ENCODE results near the gene KCTD1. TPM values are rescaled to one million over a fixed set of nuclear protein-coding genes. Genes with fewer than 3 reads are reported as not detected.

The KCTD1 gene
- total RNA-seq, 2 experiments from 2014 or later, result 3.0 to 3.5 TPM

DNA sequence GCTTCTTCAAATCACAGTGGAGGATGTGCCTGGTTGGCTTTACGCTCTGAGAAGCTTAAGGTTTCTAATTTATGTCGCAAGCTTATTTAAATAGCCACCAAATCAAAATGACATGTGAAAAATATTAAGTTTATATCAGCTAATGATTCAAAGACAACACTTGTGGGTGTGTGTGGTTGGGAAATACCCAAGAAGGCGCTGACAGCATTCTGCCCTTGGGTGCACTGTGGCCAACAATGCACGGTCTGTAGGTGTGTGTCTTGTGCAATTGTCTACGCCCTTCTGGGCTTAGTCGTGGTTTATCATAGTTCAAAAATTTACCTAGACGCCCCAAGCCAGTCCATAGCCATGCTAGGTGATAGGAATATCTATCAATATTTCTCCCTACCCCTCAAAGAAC lies 60.9 kb downstream of the KCTD1 start:
- no peaks in the 10 kb centered on the region for H3K4me1 Mint-ChIP-seq (ENCODE audit: low read depth)
- H3K36me3 Mint-ChIP-seq (ENCODE audit: low read depth), result no peaks in the 10 kb centered on the region
- DNase-seq, result no peak
- ChIA-PET CTCF (interaction anchor here (0.8 to 1.2 kb wide), 3 partner anchors 61 to 523 kb away, joined by 3 to 4 read pairs (median 3); no protein-coding TSS in a partner anchor), POLR2A (no interaction called here)
- H3K27me3 Mint-ChIP-seq (ENCODE audit: low read depth), result no peaks in the 10 kb centered on the region
- no peaks in the 10 kb centered on the region for H3K9me3 Mint-ChIP-seq (ENCODE audit: insufficient read depth)
- H3K27ac Mint-ChIP-seq, result no peak overlapping the region
- ATAC-seq, result no peak
- H3K4me3 Mint-ChIP-seq, result no peak overlapping the region

DNA sequence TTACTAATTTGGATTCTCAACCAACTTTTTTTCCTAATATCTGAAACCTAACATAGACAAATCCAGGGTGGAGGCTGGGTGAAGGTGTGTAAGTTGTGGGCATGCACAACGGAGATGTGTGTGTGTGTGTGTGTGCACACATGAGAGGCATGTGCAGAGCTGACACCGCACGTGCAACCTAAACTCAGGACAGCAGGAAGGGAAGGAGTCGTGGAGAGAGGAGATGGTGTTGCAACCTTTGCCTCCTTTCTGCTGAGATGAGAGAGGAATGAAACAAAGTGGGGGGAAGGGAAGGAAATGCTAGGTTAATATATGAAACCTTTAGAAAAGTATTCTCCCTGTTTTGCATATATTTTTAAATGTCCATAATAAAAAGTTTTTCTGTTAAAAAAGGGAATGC lies 64.7 kb downstream of the KCTD1 start:
- CTCF ChIA-PET, result no interaction called here
- no peak for ATAC-seq
- DNase-seq, result no peak
- Mint-ChIP-seq H3K27ac (no peak overlapping the region), H3K9me3 (ENCODE audit: insufficient read depth) (no peaks in the 10 kb centered on the region), H3K36me3 (ENCODE audit: low read depth) (no peaks in the 10 kb centered on the region), H3K4me3 (no peak overlapping the region), H3K4me1 (ENCODE audit: low read depth) (no peaks in the 10 kb centered on the region), H3K27me3 (ENCODE audit: low read depth) (no peaks in the 10 kb centered on the region)
- POLR2A ChIA-PET, result no interaction called here

DNA sequence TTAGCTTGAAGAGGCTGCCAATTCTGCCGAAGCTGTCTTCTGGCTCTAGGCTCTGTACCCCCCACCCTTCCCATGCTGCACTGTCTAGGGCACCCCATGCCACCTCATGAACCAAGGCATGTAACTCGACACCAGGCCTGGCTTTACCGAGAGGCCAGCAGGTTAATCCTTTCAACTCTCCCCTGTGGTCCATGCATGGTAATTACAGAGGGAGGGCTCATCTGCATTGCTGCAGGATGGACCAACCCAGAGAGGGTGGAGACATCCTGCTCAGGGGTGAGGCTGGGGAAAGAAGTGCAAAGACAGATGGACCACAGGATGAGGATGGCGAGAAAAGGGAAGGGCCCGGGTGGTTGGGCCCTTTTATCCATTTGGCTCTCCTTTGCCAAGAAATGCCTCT lies 65.8 kb downstream of the KCTD1 start:
- POLR2A ChIA-PET, result no interaction called here
- Mint-ChIP-seq H3K36me3 (ENCODE audit: low read depth) (no peaks in the 10 kb centered on the region), H3K9me3 (ENCODE audit: insufficient read depth) (no peaks in the 10 kb centered on the region), H3K4me1 (ENCODE audit: low read depth) (no peaks in the 10 kb centered on the region), H3K4me3 (no peak overlapping the region), H3K27ac (no peak overlapping the region), H3K27me3 (ENCODE audit: low read depth) (no peaks in the 10 kb centered on the region)
- ATAC-seq (no peak), DNase-seq (no peak)
- CTCF ChIA-PET, result no interaction called here

DNA sequence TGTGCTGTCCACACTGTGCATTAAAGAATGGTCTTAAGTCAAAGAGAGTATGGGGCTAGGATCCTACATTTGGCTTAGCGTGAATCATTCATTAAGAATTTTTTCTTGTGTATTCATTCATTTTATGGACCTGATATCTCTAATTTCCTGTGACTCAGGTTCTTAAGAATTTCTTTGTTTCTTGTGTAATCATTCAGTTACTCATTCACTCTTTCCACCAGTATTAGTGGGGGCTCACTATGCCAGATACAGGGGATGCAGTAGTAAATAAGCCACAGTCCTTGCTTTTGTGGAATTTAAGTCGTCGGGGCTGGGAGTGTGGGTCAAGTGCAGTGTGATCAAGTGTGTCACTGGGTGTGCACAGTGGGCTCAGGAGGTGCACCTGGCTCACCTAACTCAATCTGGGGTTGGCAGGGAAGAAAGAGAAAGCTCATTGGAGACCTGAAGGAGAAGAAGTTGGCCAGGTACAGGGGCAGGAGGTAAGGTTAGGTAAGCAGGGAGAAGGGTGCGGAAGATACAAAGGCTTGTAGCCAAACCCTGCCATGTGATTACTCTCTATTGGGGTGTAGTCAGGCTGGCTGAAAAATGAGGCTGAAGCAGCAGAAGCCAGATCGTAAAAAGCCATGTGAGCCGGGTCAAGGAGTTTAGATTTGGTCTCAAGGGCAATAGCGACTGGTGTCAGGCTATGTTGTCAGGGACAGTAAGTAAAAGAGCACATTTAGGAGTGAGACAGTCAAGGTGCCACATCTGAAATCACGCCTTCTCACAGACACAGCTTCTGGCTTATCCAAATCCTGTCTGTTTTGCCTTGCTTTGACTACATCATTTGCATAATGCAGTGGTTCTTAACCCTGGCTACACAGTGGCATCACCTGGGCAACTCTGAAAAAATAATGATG lies 67.2 kb downstream of the KCTD1 start:
- H3K36me3 Mint-ChIP-seq (ENCODE audit: low read depth), result no peaks in the 10 kb centered on the region
- H3K4me3 Mint-ChIP-seq, result no peak overlapping the region
- no peak for ATAC-seq
- ChIA-PET CTCF (no interaction called here), POLR2A (no interaction called here)
- no peaks in the 10 kb centered on the region for H3K9me3 Mint-ChIP-seq (ENCODE audit: insufficient read depth)
- no peaks in the 10 kb centered on the region for H3K27me3 Mint-ChIP-seq (ENCODE audit: low read depth)
- no peak for DNase-seq
- no peak overlapping the region for H3K27ac Mint-ChIP-seq
- no peaks in the 10 kb centered on the region for H3K4me1 Mint-ChIP-seq (ENCODE audit: low read depth)

DNA sequence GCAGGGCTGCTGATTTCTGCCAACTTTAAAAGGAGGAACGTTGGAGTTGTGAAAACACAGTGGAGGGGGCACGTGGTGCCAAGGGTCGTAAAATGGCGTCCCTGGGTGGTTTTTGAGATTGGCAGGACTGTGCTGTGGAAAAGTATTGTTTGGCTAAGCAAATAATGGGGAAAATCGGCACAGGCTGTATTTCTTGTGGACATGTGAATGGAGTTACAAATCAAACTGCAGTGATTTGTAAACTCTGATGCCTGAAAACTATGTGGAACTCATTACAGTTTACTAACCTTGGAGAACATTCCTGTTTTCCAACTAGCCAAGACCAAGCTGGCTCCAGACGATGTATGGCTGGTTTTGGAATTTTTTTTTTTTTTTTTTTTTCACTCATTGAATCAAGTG lies 68.7 kb downstream of the KCTD1 start:
- ChIA-PET CTCF (no interaction called here), POLR2A (no interaction called here)
- no peaks in the 10 kb centered on the region for H3K9me3 Mint-ChIP-seq (ENCODE audit: insufficient read depth)
- no peaks in the 10 kb centered on the region for H3K27me3 Mint-ChIP-seq (ENCODE audit: low read depth)
- ATAC-seq (no peak), DNase-seq (no peak)
- no peaks in the 10 kb centered on the region for H3K36me3 Mint-ChIP-seq (ENCODE audit: low read depth)
- no peak overlapping the region for H3K27ac Mint-ChIP-seq
- H3K4me3 Mint-ChIP-seq, result no peak overlapping the region
- no peaks in the 10 kb centered on the region for H3K4me1 Mint-ChIP-seq (ENCODE audit: low read depth)

DNA sequence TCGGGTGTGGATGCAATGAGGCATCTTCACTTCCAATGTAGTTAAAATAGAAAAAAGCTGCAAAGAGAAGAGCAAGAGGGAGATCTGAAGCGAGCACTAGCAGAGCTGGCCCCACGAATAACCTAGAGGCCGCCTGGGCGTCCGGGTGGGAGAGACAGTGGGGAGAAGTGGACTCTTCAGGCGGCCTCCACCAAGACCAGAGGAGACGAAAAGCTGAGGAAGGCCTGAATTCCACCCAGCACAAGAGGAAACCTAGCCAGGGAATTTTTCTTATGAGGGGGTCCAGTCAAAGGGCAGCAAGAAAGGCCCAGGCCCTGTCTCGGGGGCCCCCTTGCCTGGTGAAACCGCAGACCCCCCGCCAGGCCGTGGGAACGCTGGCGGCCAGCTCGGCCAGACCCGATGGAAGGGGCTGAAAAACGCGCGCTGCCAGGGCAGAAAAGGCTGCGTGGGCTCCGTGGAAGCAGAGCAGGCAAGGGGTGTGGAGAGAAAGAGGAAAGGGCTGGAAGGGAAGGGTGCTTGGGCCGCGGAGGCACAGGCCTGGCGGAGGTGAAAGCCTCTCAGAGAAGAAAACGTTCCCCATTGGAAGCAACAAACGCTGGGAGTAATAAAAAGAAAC lies 69.2 kb downstream of the KCTD1 start:
- H3K9me3 Mint-ChIP-seq (ENCODE audit: insufficient read depth), result no peaks in the 10 kb centered on the region
- no peaks in the 10 kb centered on the region for H3K36me3 Mint-ChIP-seq (ENCODE audit: low read depth)
- no peaks in the 10 kb centered on the region for H3K4me1 Mint-ChIP-seq (ENCODE audit: low read depth)
- H3K4me3 Mint-ChIP-seq, result no peak overlapping the region
- no peaks in the 10 kb centered on the region for H3K27me3 Mint-ChIP-seq (ENCODE audit: low read depth)
- ChIA-PET CTCF (no interaction called here), POLR2A (no interaction called here)
- ATAC-seq, result no peak
- H3K27ac Mint-ChIP-seq, result no peak overlapping the region
- DNase-seq, result no peak

DNA sequence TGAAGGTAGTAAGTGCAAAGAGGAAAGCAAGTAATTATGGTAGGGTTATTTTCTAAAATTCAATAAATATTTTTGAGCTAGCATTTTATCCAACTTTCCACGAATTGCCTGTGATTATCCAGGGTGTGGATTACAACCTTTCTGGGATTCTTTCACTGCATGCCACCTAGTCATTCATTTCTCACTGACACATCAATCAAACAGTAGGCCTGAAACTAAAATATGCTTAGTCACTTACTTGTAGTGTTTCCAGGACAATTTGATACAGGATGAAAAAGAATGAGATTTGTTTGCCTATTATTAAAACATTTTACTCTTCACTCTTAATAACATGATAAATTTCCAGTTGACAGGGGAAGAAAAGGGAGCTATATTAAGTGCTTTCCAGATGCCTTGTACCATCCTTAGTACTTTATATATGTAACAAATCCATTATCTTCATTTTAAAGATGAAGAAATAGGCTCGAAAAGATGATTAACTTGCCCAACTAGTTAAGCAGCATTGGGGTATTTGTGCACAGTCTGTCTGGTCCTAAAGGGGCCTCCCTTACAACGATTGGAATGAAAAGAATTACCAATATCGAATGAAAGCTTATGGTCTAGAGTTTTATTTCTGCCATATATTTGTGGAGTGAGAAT lies 70.4 kb downstream of the KCTD1 start:
- ChIA-PET POLR2A (no interaction called here), CTCF (no interaction called here)
- Mint-ChIP-seq H3K27ac (no peak overlapping the region), H3K4me3 (no peak overlapping the region), H3K4me1 (ENCODE audit: low read depth) (no peaks in the 10 kb centered on the region), H3K9me3 (ENCODE audit: insufficient read depth) (no peaks in the 10 kb centered on the region), H3K27me3 (ENCODE audit: low read depth) (no peaks in the 10 kb centered on the region), H3K36me3 (ENCODE audit: low read depth) (no peaks in the 10 kb centered on the region)
- no peak for DNase-seq
- no peak for ATAC-seq

DNA sequence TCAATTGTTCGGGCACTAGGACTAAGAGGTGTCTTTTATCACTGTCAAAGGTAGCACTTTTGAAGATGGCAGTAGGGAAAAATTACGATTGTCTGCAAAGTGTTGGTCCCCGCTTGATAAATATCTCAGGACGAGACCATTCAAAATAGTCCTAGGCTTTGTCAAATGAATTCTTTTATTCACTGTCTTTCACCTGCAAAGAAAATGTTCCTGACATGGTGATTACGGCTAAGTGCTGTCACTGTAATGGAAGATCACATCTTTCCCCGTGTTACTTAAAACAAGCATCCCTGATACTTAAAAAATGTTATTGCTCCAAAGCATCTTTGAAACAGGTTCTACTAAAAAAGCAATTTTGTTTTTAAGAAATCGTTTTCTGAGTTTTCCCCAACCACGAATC lies 71.7 kb downstream of the KCTD1 start:
- ATAC-seq (no peak), DNase-seq (no peak)
- no peak overlapping the region for H3K4me3 Mint-ChIP-seq
- H3K27ac Mint-ChIP-seq, result no peak overlapping the region
- POLR2A ChIA-PET, result no interaction called here
- CTCF ChIA-PET, result no interaction called here
- no peaks in the 10 kb centered on the region for H3K36me3 Mint-ChIP-seq (ENCODE audit: low read depth)
- H3K27me3 Mint-ChIP-seq (ENCODE audit: low read depth), result no peaks in the 10 kb centered on the region
- no peaks in the 10 kb centered on the region for H3K9me3 Mint-ChIP-seq (ENCODE audit: insufficient read depth)
- H3K4me1 Mint-ChIP-seq (ENCODE audit: low read depth), result no peaks in the 10 kb centered on the region

DNA sequence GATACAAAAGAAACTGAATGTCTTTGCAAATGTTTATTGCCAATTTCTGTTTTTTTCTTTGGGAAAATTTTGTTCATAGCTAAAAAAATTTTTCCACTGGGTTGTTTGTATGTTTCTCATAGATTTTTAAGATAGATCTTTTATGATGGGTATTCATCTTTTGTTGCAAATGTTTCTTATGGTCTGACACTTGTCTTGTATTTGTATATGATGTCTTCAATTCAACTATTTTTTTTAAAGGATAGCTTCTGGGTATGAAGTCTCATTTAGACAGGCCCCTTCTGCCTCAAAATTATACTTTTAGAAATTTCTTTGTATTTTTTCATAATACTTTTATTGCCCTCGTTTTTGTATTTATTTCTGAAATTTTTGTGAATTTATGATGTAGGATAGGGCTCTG lies 73.8 kb downstream of the KCTD1 start:
- H3K36me3 Mint-ChIP-seq (ENCODE audit: low read depth), result no peaks in the 10 kb centered on the region
- ChIA-PET POLR2A (no interaction called here), CTCF (no interaction called here)
- no peaks in the 10 kb centered on the region for H3K27me3 Mint-ChIP-seq (ENCODE audit: low read depth)
- no peak overlapping the region for H3K4me3 Mint-ChIP-seq
- H3K4me1 Mint-ChIP-seq (ENCODE audit: low read depth), result no peaks in the 10 kb centered on the region
- DNase-seq (no peak), ATAC-seq (no peak)
- no peaks in the 10 kb centered on the region for H3K9me3 Mint-ChIP-seq (ENCODE audit: insufficient read depth)
- no peak overlapping the region for H3K27ac Mint-ChIP-seq

DNA sequence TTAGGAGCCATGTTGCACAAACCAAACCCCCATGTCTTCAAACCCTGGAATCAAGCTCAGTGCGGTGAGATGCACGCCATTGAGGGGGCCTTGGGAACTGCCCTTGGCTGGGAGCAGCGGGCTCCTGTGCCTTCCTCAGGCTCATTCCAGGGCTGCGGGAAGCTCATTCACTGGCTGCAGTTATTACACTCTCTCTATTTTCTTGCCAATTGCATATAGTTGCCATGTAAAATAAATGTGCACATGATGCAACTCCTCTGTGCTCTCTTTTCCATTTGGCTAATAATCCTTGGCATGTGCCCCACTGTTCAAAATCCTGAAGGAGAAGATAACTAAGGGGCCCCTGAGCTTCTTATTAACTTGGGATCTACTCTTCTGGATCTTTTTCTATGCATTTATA lies 74.7 kb downstream of the KCTD1 start:
- no peaks in the 10 kb centered on the region for H3K9me3 Mint-ChIP-seq (ENCODE audit: insufficient read depth)
- CTCF ChIA-PET, result interaction anchor here (1.0 kb wide), 1 partner anchor 90 kb away, joined by 3 read pairs; no protein-coding TSS in a partner anchor
- no peak for DNase-seq

DNA sequence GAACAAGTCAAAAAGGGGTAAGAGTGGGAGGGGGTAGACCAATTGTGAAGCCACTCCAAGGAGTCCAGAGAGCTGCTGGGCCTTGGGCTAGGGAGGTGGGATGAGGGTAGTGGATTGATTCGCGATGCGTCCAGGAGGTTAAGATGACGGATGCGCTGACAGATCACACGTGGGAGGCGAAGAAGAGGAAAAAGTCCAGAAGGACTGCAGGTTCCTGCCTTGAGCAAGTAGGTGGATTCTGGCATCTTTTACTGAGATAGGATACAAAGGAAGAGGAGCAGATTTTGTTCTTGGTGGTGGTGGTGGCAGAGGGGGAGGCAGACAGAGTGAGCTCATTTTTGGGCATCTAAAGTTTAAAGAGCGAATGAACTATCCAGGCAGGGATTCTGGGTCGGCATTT lies 76.5 kb downstream of the KCTD1 start:
- DNase-seq, result no peak
- H3K4me3 Mint-ChIP-seq, result no peak overlapping the region
- no peaks in the 10 kb centered on the region for H3K36me3 Mint-ChIP-seq (ENCODE audit: low read depth)
- no peaks in the 10 kb centered on the region for H3K4me1 Mint-ChIP-seq (ENCODE audit: low read depth)
- no peak overlapping the region for H3K27ac Mint-ChIP-seq
- ChIA-PET POLR2A (no interaction called here), CTCF (no interaction called here)
- H3K27me3 Mint-ChIP-seq (ENCODE audit: low read depth), result no peaks in the 10 kb centered on the region
- ATAC-seq, result no peak
- no peaks in the 10 kb centered on the region for H3K9me3 Mint-ChIP-seq (ENCODE audit: insufficient read depth)

More for the DNA sequence above, 74.7 kb downstream of the KCTD1 start:
- Mint-ChIP-seq H3K4me1 (ENCODE audit: low read depth) (no peaks in the 10 kb centered on the region), H3K27me3 (ENCODE audit: low read depth) (no peaks in the 10 kb centered on the region), H3K27ac (no peak overlapping the region), H3K36me3 (ENCODE audit: low read depth) (no peaks in the 10 kb centered on the region), H3K4me3 (no peak overlapping the region)
- no peak for ATAC-seq
- POLR2A ChIA-PET, result no interaction called here

DNA sequence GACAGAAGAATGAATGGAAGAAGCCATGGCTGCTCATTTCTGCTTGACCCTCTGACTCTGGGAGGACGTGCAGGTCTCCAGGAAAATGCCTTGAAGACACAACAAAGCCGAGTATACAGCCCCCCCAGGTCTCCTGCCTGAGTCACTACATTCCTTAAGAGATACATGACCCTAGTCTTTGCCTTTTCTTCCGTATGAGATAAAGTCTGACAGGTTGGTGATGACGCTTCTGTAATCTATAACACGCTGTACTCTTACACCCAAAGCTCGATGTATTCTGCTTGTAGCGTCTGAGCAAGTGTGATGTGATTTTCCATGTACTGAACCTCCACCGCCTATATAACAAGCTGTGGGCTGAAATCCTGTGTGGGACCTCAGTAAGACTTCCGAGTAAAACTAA lies 77.3 kb downstream of the KCTD1 start:
- CTCF ChIA-PET, result no interaction called here
- H3K4me1 Mint-ChIP-seq (ENCODE audit: low read depth), result no peaks in the 10 kb centered on the region

More for the DNA sequence above, 77.3 kb downstream of the KCTD1 start:
- Mint-ChIP-seq H3K4me3 (no peak overlapping the region), H3K36me3 (ENCODE audit: low read depth) (no peaks in the 10 kb centered on the region), H3K9me3 (ENCODE audit: insufficient read depth) (no peaks in the 10 kb centered on the region), H3K27ac (no peak overlapping the region), H3K27me3 (ENCODE audit: low read depth) (no peaks in the 10 kb centered on the region)
- ATAC-seq, result no peak
- POLR2A ChIA-PET, result no interaction called here
- DNase-seq, result no peak

Measured in activated CD8-positive, alpha-beta T cell treated with anti-CD3 and anti-CD28 coated beads, Interleukin-2, amount 10 ng/mL, durations not matched to agents 7 days and 5 days (primary cell).